Bronchial epithelial cell (primary cell): ENCODE data around the gene YPEL3. TPM values are rescaled to one million over a fixed set of nuclear protein-coding genes. Genes with fewer than 3 reads are reported as not detected.

Experiments
- DNase-seq: peaks from one replicate; pipeline ENCODE4 v3.0.0-alpha.2; 2010; ENCODE audit warnings: low read depth
- FAIRE-seq: peaks from 2 replicates; lab custom pipeline; 2011; peaks lifted over from hg19 to GRCh38; lab: Jason Lieb, UNC
- H3K27me3 ChIP-seq: 2 replicates; pipeline ENCODE4 v1.5.1; 2011; ENCODE audit warnings: low read length; ENCODE audit not compliant: control insufficient read depth, insufficient read depth
- H3K36me3 ChIP-seq: 2 replicates; pipeline ENCODE4 v1.5.1; 2011; ENCODE audit warnings: low read length; ENCODE audit not compliant: control insufficient read depth, insufficient read depth
- H3K4me3 ChIP-seq: 2 replicates; pipeline ENCODE4 v1.5.1; 2011; ENCODE audit warnings: mild to moderate bottlenecking, low read depth, low read length, control low read depth
- CTCF ChIP-seq: IDR thresholded peaks from 2 replicates; pipeline ENCODE4 v1.5.1; 2011; ENCODE audit warnings: mild to moderate bottlenecking, moderate library complexity, low read length, control low read depth, inconsistent platforms; ENCODE audit not compliant: insufficient read depth, severe bottlenecking
- total RNA-seq: library from RNA; depleted of rRNA; stranded (reverse); fragments of >200 nt; gene quantifications from 2 replicates; pipeline ENCODE4 v1.2.1, GENCODE V29; 2014

YPEL3 gene
- total RNA-seq, 1 donor from 2014 or later: 3.7 TPM

- FAIRE-seq (no peak), DNase-seq (no peak)
- Histone ChIP-seq H3K27me3 (no peaks in the 10 kb centered on the region), H3K36me3 (peaks cover 1% of the 10 kb centered on the region), H3K4me3 (no peak overlapping the region)
- TF ChIP-seq CTCF: no peak
These were observed 14.6 kb upstream of the YPEL3 start for GRCh38 chr16:30110661-30111060.

- H3K4me3 ChIP-seq: no peak overlapping the region
- TF ChIP-seq CTCF: no peak
- FAIRE-seq (no peak), DNase-seq (no peak)
- H3K27me3 ChIP-seq: no peaks in the 10 kb centered on the region
- H3K36me3 ChIP-seq: peaks cover 1% of the 10 kb centered on the region
These were observed 12.2 kb upstream of the YPEL3 start for GRCh38 chr16:30108059-30108850.

GRCh38 chr16:30104492-30104891 lies 8.5 kb upstream of the YPEL3 start:
- H3K36me3 ChIP-seq: peaks cover 1% of the 10 kb centered on the region
- no peaks in the 10 kb centered on the region for H3K27me3 ChIP-seq
- TF ChIP-seq CTCF: no peak
- no peak overlapping the region for H3K4me3 ChIP-seq
- FAIRE-seq: no peak
- DNase-seq: no peak

GRCh38 chr16:30104090-30104489 lies 8.1 kb upstream of the YPEL3 start:
- FAIRE-seq (no peak), DNase-seq (no peak)
- Histone ChIP-seq H3K27me3 (no peaks in the 10 kb centered on the region), H3K4me3 (no peak overlapping the region), H3K36me3 (peaks cover 1% of the 10 kb centered on the region)
- no peak for TF ChIP-seq CTCF

- H3K27me3 ChIP-seq: no peaks in the 10 kb centered on the region
- H3K36me3 ChIP-seq: peaks cover 4% of the 10 kb centered on the region
- no peak overlapping the region for H3K4me3 ChIP-seq
- TF ChIP-seq CTCF: no peak
- no peak for DNase-seq
- FAIRE-seq: no peak
These were observed 1.0 kb upstream of the YPEL3 start for GRCh38 chr16:30096862-30097563.
